ENCODE results near the gene SUSD3.
"Not testable (repeated sequence)": the region's sequence is repeated elsewhere in the genome, so short reads cannot be mapped to it uniquely, and the experiment has no call there.

Gene SUSD3

DNA sequence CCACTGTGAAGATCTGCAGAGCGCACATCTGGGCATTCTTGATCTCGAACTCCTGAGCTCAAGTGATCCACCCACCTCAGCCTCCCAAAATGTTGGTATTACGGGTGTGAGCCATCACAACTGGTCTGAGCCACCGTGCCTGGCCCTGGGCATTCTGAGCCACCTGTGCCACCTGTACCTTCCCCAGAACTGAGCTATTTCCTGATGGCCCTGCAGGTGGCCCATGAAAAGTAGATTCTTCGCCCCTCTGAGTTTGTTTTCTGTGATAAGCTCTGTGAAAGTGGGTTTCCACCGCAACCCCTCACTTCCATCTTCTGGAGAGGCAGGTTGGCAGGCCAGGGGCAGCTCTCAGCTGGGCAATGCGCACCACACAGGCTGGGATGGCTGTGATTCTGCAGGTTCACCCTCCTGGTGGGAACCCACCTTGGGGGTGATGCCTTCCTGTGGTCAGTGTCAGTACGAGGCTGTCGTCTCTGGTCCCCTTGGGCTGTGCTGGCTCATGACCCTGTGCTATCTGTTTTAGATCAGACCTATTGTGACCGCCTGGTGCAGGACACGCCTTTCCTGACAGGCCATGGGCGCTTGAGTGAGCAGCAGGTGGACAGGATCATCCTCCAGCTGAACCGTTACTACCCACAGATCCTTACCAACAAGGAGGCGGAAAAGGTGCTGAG, 48.8 kb downstream of the SUSD3 start:
- no peak for DNase-seq (ENCODE audit: low read depth, low spot score)
- no peak overlapping the region for H3K27ac ChIP-seq

DNA sequence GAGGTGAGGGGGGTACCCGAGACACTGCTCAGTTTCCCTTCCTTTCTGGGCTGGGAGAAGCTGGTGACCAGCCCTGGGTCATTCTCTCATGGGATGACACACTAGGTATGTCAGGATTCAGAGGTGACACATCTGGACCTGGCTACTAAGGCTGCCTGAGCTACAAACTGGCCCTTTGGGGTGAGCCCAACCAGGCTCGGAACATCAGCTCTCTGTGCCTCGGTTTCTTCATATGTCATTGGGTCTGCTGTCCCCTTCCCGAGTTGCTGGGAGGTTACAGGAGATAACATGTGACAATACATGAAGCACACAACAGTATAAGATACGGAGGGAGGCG, 49.3 kb downstream of the SUSD3 start:
- DNase-seq (ENCODE audit: low read depth, low spot score), result no peak
- H3K27ac ChIP-seq, result no peak overlapping the region

DNA sequence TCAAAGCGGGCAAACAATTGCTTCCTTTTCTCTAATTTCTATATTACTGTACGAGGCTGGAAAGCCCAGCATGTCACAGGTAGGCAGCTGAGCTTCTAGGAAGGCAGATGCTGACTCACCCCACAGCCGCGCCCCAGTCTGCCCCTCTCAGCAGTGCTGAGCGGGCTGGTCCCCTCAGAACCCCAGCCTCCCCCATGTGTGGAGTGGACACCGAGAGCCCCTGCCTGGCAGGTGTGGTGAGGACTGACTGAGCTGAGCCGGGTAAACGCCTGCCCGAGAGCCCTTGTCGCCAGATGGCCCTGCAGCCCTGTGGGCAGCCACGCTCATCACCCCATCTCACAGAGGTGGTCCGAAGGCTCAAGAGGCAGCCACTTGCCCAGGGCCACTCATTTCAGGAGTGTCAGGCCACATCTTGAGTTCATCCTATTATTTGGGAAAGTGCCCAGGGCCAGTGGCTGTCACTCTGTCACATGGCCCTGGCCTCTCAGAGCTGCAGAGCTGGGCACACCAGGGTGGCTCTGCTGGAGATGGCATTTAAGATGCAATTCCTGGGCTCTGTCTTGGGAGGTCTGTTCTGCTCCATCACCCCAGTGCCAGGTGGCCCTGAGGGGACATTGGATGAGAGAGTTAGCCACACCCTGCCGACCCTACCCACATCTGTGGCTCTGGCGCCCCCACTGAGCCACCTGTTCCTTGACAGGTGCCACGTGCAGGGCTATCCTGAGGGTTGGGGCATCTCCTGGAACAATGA, 50.0 kb downstream of the SUSD3 start:
- no peak overlapping the region for H3K27ac ChIP-seq
- no peak for DNase-seq (ENCODE audit: low read depth, low spot score)

DNA sequence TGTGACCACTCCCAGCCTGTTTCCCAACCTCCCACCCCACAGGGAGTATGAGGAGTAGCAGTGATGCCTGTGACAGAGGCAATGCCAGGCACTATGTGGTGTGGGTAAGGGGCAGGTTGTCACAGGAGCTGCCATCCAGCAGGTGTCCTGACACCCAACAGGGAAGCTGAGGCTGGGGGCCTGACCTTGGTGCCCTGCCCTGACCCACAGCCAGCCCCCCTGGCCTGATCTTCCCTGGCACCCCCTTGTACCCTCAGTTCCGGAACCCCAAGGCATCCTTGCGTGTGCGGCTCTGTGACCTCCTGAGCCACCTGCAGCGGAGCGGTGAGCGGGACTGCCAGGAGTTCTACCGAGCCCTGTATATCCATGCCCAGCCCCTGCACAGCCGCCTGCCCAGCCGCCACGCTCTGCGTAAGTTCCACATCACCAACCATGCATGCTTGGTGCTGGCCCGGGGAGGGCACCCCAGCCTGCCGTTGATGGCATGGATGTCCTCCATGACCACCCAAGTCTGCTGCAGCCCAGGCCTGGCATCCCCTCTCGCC, 51.9 kb downstream of the SUSD3 start:
- no peak overlapping the region for H3K27ac ChIP-seq
- DNase-seq (ENCODE audit: low read depth, low spot score), result no peak

DNA sequence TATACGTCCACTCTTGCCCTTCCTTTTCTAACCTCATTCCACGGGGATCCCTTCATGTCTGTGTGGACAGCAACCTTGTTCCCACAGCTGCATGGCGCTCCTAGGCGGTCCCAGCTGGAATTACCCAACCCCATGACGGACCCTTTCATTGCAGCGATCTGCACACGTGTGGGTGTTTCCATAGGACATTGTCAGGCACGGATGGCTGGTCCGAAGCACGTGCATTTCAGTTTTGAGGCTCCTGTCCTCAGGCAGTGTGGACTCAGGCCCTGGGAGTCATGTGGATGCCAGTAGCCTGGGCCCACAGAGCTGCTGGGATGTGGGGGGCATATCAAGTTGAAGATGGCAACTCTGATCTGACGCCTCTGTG, 52.5 kb downstream of the SUSD3 start:
- no peak overlapping the region for H3K27ac ChIP-seq
- no peak for DNase-seq (ENCODE audit: low read depth, low spot score)

DNA sequence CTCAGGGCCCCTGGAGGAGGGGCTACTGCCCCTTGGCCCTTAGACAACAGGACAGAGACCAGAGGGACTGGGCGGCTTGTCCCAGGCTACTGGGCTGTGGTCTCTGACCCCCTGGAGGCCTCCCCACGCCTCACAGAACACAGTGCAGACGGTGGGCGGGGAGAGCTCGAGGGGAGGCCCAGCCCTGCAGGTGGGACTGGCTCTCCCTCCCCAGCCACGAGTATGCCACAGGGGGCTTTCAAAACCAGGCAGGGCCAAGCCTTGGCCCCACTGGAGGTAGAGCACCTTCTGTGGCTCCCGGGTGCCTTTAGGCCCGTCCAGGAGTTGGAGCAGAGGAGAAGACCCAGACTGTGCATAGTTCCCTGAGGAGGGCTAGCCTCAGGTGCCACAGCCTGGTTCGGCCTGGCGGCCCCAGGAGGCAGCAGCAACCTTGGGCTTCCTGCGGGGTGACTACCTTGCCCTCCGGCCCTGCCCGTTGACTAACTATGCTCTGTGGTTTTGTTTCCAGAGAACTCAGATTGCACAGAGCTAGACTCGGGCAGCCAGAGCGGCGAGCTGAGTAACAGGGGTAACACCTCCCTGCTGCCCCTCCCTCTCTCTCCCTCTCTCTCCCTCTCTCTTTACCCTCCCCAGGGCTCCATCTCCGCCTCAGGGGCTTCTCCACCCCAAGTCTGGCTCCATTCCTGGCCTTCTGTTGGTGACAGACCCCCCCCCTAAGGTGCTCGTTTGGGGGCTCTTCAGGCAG, 53.0 kb downstream of the SUSD3 start:
- H3K27ac ChIP-seq, result peak overlapping the region; percentile 17
- DNase-seq (ENCODE audit: low read depth, low spot score), result no peak

DNA sequence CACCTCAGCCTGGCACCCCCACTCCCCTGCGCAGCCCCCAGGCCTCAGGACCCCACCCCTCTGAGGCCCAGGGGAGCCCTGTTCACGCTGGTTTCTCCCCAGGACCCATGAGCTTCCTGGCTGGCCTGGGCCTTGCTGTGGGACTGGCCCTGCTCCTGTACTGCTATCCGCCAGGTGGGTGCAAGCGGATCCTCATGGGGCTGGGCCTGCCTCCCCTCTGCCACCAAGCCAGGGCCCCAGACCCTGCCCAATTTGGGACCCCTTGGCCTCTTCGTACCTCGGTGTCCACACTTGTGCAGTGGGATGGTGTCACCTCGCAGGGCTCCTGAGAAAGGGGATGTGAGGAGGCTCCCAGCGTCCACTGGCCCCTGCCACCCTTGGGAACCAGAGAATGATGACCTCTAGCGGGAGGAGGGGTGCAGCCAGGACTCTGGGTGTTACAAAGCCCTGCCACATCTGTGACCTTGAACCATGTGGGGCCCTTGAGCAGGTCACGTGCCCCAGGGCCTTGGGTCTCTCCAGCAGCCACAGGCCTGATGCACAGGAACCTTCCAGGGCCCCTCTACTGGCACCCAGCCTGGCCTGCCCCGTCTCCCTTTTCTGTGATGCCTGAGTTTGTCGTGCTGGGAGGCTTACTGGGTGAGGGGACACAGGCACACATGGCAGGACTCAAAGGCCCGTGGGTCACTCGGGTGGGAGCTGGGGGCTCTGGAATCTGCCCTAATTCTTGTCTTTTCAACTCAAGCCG, 53.8 kb downstream of the SUSD3 start:
- H3K27ac ChIP-seq, result peak overlapping the region; percentile 17
- no peak for DNase-seq (ENCODE audit: low read depth, low spot score)

DNA sequence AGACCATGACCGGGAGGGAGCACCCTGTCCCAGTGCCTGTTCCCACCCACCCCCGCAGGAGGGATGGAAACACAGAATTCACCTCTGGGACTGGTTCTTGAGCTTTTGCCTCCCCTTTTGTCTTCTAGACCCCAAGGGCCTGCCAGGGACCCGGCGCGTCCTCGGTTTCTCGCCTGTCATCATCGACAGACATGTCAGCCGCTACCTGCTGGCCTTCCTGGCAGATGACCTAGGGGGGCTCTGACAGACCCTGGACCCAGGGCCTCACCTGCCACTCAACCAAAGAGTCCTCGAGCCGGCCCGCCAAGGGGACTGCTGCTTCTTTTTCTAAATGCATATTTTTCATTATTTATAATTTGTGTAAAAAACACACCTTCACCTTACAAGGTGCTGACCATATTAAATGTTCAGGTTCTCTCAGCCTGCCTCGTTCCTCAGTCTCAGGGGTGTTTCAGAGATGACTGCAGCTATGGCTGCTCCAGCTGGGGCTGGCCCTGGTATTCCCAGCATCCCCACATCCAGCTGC, 54.4 kb downstream of the SUSD3 start:
- DNase-seq (ENCODE audit: low read depth, low spot score), result no peak
- H3K27ac ChIP-seq, result no peak overlapping the region

DNA sequence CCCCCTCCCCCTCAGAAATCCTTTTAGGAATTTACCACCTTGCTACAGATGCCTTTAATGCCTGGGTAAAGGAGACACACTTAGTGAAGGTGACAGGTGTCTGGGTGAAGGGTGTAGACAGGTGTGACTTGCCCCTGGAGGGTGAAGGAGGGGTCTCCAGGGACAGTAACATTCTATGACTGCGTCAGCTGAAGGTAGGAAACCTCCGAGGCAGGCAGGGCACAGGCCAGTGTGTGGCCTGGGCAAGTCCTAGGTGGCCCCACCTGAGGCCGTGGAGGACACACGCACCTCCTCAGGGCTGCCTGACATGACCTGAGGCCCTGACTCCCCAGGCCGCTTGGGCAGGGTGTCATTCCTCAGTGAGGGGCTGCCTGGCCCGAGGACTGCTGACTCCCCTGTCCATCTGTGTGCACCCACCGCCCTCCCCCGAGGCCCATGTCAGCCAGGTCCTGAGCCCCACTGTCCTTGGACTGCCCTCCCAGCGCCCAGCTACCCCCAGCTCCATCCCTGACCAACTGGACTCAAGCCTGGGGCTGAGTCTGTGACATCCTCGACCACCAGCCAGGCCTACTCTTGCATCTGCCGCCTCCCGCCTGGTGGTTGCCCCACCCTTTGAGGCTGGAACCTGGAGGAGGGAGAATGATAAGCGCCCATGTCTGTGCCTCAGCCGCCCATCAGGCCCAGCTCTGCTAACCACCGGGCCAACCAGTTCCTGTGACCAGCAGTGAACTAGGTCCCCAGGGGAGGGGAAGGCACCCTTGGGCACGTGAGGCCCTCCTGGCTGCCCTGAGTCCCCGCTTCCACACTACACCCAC, 55.9 kb downstream of the SUSD3 start:
- H3K27ac ChIP-seq, result no peak overlapping the region
- DNase-seq (ENCODE audit: low read depth, low spot score), result no peak

DNA sequence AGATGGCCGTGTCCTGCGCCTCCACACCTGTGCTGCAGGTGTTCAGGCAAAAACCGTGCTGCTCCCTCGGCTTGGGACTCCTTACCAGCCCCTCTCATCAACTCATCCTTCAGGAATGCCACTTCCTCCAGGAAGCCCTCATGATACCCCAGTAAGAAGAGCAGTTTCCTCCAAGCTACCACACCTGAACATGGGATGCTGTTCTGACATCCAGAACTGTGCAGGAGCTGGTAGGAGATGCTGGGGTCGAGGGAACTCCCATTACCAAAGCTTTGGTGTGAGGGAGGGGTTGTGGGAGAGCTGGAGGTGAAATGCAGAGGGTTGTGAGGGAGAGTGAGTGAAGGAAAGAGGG, 56.5 kb downstream of the SUSD3 start:
- no peak overlapping the region for H3K27ac ChIP-seq
- DNase-seq (ENCODE audit: low read depth, low spot score), result no peak

DNA sequence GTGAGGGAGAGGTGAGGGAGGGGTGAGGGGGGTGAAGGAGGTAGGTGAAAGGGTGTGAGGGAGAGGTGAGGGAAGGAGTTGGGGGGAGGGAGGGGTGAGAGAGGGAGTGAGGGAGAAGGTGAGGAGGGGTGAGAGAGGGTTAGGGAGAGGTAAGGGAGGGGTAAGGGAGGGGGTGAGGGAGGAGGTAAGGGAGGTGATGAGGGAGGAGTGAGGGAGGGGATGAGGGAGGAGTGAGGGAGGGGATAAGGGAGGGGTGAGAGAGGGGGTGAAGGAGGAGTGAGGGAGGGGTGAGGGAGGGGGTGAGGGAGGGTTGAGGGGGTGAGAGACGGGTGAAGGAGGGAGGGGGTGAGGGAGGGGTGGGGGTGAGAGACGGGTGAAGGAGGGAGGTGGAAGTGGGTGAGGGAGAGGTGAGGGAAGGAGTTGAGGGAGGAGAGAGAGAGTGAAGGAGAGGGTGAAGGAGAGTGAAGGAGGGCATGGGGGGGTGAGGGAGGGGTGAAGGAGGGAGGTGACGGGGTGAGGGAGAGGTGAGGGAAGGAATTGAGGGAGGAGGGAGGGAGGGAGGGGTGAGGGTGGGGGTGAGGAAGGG, 57.1 kb downstream of the SUSD3 start:
- no peak for DNase-seq (ENCODE audit: low read depth, low spot score)
- H3K27ac ChIP-seq, result no peak overlapping the region

DNA sequence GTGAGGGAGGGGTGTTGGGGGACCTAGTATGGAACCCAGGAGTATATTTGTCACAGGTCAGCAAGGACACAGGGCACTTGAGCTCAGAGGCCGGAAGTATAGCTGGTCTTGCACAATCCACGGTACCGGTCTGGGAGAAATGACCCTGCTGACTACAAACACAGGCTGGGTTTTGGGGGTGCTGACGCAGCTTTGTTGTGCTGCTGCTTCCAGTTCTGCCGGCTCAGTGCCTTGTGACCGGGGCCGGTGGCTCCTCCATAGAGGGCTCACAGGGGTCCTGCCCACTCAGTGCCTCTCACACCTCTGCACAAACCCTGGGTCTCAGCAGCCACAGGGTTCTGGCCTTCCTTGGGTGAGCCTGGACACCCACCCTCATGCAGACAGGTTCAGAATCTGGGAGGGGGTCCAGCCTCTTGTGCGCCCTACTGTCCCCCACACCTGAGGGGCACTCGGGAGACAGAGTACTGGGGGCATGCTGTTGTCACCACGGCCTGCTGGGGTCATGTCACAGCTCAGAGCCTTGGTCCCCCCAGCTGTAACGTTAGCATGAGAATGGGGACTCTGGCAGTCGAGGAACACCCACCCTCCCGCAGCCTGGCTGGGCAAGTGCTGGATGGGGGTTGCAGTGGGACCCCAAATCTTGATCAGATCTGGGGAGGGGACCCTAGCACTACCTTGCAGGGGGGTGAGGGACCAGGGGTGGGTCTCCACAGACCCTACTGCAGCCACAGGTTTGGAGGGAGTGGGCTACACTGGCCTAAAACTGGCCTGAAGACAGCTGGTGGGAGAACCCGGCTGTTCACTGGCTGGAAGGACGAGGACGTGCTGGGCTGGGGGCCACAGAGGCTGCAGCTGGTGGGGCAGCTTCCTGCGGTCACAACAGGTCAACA, 57.8 kb downstream of the SUSD3 start:
- no peak for DNase-seq (ENCODE audit: low read depth, low spot score)
- no peak overlapping the region for H3K27ac ChIP-seq

DNA sequence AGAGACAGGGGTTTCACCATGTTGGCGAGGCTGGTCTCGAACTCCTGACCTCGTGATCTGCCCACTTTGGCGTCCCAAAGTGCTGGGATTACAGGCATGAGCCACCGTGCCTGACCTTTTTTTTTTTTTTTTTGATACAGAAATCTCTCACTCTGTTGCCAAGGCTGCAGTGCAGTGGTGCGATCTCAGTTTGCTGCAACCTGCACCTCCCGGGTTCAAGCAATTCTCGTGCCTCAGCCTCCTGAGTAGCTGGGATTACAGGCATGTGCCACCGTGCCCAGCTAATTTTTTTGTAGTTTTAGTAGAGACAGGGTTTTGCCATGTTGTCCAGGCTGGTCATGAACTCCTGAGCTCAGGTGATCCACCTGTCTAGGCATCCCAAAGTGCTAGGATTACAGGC, 59.0 kb downstream of the SUSD3 start:
- H3K27ac ChIP-seq; DNase-seq (ENCODE audit: low read depth, low spot score): not testable (repeated sequence)

DNA sequence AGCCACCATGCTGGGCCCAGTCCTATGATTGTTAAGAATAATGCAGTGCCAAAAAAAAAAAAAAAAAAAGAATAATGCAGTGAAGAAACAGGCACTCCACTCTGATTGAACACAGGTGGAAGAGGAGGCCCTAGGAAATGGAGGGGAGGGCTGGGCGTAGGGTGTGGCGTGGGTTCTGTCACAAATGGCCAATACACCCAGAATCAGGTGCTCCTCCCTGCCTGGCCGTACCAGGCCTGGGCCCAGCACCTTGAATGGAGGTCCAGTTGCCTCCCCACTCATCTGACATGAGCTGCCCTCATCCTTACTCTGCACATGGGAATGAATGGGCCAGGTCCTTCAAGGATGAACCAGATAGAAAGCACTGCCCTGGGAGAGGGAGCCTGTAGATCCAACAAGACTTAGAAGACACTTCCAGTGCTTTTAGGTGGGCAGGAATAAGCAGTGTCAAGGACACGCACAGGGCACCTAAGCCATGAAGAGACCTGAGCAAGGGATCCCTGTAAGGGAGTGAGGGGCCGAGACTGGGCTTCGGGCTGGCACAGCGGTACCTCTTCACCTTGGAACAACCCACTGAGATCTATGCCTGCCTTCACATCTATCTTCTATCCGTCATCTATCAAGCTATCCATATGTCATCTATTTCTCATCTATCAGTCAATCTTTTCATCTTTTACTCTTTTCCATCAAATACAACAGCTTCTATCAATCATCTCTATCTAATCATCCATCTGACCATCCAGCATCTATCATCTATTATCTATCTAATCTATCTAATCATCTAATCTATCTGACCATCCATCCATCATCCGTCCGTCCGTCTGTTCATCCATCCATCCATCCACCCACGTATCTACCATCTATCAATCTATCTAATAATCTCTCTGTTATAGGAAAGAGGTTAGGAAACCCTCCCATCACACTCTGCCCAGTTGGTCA, 59.7 kb downstream of the SUSD3 start:
- DNase-seq (ENCODE audit: low read depth, low spot score), result no peak
- H3K27ac ChIP-seq, result no peak overlapping the region

DNA sequence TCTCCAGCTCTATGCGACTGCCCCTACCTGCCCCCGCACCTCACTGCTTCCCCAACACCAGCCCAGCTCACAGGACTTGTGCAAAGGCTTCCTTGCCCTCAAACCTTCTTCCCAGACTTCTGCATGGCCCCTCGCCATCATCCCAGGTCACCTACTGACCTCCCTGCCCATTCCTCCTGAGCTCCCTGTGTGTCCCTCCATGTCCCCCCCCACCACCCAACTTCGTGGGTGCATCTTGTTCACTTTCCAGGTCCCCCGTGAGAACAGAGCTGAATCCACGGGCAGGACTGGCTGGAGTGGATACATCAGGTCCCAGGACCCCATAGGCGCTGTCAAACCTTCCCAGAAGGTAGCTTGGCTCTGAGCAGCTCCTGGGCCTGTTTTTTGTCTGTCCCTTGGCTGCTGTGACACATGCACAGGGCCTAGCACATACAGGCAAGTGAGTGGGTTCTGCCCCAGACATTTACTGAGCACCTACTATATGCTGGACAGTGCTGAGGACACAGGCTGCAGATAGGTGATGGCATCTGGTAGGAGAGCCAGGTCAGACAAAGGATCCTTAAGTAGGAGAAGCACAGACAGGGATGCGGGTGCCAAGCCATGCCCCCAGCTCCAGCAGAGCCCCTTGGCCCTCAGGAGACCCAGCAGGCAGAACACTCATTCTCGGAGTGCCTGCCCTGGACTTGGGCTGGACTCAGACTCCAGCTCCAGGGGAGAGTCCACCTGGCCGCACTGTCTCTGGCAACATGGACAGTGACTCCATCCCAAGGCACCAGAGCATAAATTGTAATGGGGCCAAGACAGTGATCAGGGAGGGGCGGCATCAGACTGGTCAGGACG, 60.6 kb downstream of the SUSD3 start:
- peak overlapping the region; percentile 55 for H3K27ac ChIP-seq
- DNase-seq (ENCODE audit: low read depth, low spot score), result no peak

DNA sequence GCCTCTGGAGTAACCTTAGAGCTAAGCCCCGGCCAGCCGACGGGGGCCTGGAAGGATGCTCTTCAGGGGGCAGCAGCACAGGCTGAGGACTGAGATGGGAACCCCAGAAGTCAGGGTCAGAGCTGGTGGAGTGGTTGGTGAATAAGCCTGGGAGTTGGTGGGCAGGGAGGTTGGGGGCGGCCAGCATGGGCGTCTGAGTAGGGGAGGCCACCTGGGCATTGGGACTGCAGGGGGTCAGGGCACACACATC, 61.1 kb downstream of the SUSD3 start:
- no peak for DNase-seq (ENCODE audit: low read depth, low spot score)
- H3K27ac ChIP-seq, result peak overlapping the region; percentile 55
